ENCODE results near the gene TRAK1. TPM values are rescaled to one million over a fixed set of nuclear protein-coding genes. Genes with fewer than 3 reads are reported as not detected.
A peak's percentile ranks its signal among the peaks of the same experiment; 100 is the strongest.

TRAK1 gene
- total RNA-seq, 3 donors from 2014 or later, result 29.0 to 53.7 (median 40.6) TPM

DNA sequence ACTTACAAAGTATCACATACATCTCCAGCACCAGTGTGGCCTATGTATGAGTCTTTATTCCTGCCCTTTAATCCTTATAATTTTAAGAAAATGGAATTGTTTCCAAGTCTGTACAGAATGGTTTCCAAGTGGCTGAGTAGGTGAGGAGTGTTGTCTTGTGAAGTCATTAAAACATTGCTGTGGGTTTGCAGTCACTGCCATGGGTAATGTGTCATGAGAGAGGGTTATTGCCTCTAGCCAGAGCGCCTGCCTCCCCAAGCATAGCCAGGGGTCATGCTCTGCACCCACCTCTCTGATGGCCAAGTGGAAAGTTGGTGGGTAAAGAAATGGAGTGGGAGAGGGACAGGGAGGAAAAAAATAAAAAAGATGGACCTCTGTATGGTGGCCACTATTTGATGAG is 25.3 kb downstream of the TRAK1 start:
- H3K27me3 ChIP-seq, result no peaks in the 10 kb centered on the region
- intact Hi-C loops (cut with DNase I; ENCODE audit: low total_unique reads), result loop anchor here (5.0 kb wide), 1 partner anchor 76 kb away; no protein-coding TSS in a partner anchor
- no peak for DNase-seq (ENCODE audit: low spot score in 2 of 2)
- no peak overlapping the region for H3K4me3 ChIP-seq
- H3K27ac ChIP-seq, result no peak overlapping the region
- H3K9me3 ChIP-seq, result no peaks in the 10 kb centered on the region
- H3K4me1 ChIP-seq, result peaks cover 4 to 22% of the 10 kb centered on the region in 2 donors
- H3K36me3 ChIP-seq, result no peaks in the 10 kb centered on the region
- TF ChIP-seq POLR2A (IDR thresholded peaks at IDR 0.05), result no peak
- TF ChIP-seq, protein P1, sequence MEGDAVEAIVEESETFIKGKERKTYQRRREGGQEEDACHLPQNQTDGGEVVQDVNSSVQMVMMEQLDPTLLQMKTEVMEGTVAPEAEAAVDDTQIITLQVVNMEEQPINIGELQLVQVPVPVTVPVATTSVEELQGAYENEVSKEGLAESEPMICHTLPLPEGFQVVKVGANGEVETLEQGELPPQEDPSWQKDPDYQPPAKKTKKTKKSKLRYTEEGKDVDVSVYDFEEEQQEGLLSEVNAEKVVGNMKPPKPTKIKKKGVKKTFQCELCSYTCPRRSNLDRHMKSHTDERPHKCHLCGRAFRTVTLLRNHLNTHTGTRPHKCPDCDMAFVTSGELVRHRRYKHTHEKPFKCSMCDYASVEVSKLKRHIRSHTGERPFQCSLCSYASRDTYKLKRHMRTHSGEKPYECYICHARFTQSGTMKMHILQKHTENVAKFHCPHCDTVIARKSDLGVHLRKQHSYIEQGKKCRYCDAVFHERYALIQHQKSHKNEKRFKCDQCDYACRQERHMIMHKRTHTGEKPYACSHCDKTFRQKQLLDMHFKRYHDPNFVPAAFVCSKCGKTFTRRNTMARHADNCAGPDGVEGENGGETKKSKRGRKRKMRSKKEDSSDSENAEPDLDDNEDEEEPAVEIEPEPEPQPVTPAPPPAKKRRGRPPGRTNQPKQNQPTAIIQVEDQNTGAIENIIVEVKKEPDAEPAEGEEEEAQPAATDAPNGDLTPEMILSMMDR (IDR thresholded peaks at IDR 0.05), result no peak
- TF ChIP-seq POLR2AphosphoS5 (IDR thresholded peaks at IDR 0.05), result no peak

DNA sequence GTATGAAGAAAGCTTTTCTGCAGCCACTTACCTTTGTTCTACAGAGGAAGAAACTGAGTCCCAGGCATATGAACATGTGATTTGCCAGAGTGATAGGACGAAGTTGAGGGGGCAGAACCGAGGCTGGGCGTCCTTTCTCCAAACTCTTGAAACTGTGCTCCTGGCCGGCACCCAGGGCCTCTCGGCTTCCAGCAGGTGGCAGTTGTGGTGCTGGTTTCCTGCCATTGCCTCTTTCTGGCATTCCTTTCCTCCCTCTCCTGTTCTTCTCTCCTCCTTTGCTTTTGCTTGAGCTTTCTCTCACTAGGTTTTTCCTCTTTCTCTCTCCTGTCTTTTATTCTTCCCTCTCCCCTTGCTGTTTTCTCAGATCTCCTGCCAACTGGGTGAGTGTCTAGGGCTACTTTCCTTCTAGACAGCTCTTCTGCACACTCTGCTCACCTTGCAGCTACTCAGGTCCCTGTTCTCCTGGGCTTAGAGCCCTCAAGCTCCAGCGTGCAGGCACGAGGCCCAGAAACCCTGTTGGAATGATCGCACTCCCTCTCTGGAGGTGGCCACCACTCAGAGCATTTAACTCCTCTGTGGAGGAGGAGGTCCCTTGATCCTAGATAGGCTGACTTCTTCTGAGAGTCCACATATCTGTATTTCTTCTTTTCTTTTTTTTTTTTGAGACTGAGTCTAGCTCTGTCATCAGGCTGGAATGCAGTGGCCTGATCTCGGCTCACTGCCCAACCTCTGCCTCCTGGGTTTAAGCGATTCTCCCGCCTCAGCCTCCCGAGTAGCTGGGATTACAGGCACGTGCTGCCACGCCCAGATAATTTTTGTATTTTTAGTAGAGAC is 26.2 kb downstream of the TRAK1 start:
- Histone ChIP-seq H3K27ac (peak overlapping the region; percentile 27 to 81), H3K9me3 (no peaks in the 10 kb centered on the region), H3K4me3 (no peak overlapping the region), H3K36me3 (no peaks in the 10 kb centered on the region), H3K27me3 (no peaks in the 10 kb centered on the region), H3K4me1 (peaks cover 4 to 24% of the 10 kb centered on the region in 2 donors)
- DNase-seq (ENCODE audit: low spot score in 2 of 2), result peak in 1 of 2 donors; percentile 55
- no peak for TF ChIP-seq POLR2A (IDR thresholded peaks at IDR 0.05)
- TF ChIP-seq POLR2AphosphoS5 (IDR thresholded peaks at IDR 0.05), result no peak
- TF ChIP-seq, protein P1 (IDR thresholded peaks at IDR 0.05), result peak in 2 of 3 donors; percentile 47 to 62
- intact Hi-C loops (cut with DNase I; ENCODE audit: low total_unique reads), result loop anchor here (5.0 kb wide), 1 partner anchor 75 kb away; no protein-coding TSS in a partner anchor

GRCh38 chr3:42118762-42119361 is 27.7 kb downstream of the TRAK1 start:
- DNase-seq (ENCODE audit: low spot score in 2 of 2), result peak in 1 of 2 donors; percentile 48
- no peak for TF ChIP-seq POLR2AphosphoS5 (IDR thresholded peaks at IDR 0.05)
- TF ChIP-seq POLR2A (IDR thresholded peaks at IDR 0.05), result no peak
- TF ChIP-seq, protein P1 (IDR thresholded peaks at IDR 0.05), result peak in 2 of 3 donors; percentile 40 to 57
- Histone ChIP-seq H3K9me3 (no peaks in the 10 kb centered on the region), H3K27me3 (no peaks in the 10 kb centered on the region), H3K36me3 (no peaks in the 10 kb centered on the region), H3K4me1 (peaks cover 9 to 38% of the 10 kb centered on the region in 2 donors), H3K4me3 (no peak overlapping the region), H3K27ac (peak overlapping the region; percentile 49 to 81)
- intact Hi-C loops (cut with DNase I; ENCODE audit: low total_unique reads), result loop anchor here (5.0 kb wide), 1 partner anchor 73 kb away; no protein-coding TSS in a partner anchor

- peaks cover 9 to 39% of the 10 kb centered on the region in 2 donors for H3K4me1 ChIP-seq
- H3K9me3 ChIP-seq, result no peaks in the 10 kb centered on the region
- no peak overlapping the region for H3K4me3 ChIP-seq
- no peaks in the 10 kb centered on the region for H3K27me3 ChIP-seq
- DNase-seq (ENCODE audit: low spot score in 2 of 2), result peak in 1 of 2 donors; percentile 17
- H3K36me3 ChIP-seq, result no peaks in the 10 kb centered on the region
- peak overlapping the region; percentile 70 to 81 for H3K27ac ChIP-seq
- intact Hi-C loops (cut with DNase I; ENCODE audit: low total_unique reads), result loop anchor here (5.0 kb wide), 1 partner anchor 73 kb away; no protein-coding TSS in a partner anchor
- TF ChIP-seq POLR2A (IDR thresholded peaks at IDR 0.05), result no peak
- TF ChIP-seq POLR2AphosphoS5 (IDR thresholded peaks at IDR 0.05), result no peak
- TF ChIP-seq, protein P1 (IDR thresholded peaks at IDR 0.05), result no peak
Observed at GRCh38 chr3:42119561-42120355, 28.6 kb downstream of the TRAK1 start.

Data from breast epithelium (tissue), 4 donors.